HG03025 (cell line): Measurements from ENCODE around the gene SCMH1.

Experiments
- ATAC-seq: cut with Tn5 transposase; IDR thresholded peaks from one replicate; pipeline ENCODE4 v1.9.1; 2021; ENCODE audit warnings: mild to moderate bottlenecking, moderate library complexity; ENCODE audit not compliant: unreplicated experiment, low FRiP score

SCMH1 gene

DNA sequence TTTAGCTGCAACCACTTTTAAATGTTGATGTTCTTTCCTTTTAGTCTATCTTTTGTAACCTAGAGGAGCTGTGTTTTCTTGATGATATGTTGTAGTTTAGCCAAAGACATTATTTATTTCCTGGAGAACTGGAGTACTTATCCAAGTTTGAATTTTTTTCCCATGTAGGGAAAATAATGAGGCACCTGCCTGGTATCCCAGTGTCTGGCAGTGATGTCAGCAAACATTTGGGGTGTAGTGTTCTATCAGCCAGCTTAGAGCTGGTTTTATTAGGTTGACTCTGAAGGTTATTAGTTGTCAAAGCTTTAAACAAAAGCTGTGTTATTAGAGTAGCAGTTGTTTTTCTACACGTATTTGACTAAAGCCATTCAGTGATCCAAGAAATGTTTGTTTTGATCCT, 259.4 kb downstream of the SCMH1 start:
- ATAC-seq: no peak

DNA sequence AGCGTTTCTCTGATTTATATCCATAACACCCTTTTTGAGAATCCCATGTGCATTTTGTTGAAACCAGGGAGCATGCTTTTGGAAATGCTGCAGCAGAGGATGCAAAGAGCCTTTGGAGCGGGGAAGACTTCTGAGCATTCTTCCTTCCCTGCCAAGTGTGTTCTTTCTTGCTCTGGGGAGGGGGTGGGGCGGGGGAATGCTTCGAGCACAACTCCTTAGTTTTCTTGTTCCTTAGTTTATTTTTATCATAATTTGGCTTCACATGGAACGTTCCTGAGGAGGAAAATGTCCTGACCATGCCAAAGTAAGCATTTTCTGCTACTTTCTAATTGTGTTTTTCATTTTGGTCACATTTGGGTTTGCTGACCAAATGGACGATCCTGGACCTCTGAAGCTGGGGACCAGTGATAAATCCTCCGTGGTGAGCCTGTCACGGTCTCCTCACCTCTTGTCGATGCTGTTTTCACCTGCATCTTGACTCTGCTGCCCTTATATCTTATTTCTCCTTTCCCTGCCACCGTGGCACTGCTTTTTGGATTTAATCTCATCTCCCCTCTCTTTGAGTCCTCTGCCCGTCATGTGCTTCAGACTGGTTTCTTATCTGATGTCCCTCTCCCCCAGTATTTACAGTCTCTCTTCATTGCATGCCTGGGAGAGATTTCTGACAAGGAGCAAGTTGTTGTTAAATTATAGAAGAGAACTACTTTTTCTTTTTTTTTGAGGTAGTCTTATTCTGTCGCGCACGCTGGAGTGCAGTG, 260.2 kb downstream of the SCMH1 start:
- ATAC-seq: no peak

DNA sequence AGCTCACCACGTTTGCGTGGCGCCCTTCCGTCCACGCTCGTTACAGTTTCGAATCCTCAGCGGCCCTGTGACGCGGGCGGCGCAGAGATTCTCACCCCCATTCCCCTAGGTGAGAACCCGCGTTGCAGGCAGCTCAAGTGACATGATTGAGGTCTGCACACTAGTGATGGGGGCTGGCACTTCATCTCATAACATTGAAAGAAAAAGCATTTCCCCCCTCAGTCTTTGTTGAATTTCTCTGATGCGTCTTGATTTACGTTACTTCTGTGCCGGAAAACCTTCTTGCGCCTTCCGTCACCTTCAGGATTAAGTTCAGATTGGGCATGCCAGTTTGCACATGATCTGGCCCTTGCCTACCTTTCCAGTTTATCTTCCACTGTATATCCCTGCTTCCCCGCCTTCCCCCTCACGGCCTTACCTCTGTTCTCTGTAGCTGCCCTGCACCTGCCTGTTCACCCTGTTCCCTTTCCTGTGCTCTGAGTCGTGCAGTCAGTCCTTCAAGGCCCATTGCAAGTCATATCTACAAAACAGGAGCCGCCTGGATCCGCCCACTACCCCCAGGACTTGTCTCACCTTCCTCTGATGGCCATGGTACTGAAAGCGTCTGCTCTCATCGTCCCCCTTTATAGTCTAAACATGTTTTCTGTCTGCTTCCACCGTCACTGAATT, 261.5 kb downstream of the SCMH1 start:
- ATAC-seq: no peak

DNA sequence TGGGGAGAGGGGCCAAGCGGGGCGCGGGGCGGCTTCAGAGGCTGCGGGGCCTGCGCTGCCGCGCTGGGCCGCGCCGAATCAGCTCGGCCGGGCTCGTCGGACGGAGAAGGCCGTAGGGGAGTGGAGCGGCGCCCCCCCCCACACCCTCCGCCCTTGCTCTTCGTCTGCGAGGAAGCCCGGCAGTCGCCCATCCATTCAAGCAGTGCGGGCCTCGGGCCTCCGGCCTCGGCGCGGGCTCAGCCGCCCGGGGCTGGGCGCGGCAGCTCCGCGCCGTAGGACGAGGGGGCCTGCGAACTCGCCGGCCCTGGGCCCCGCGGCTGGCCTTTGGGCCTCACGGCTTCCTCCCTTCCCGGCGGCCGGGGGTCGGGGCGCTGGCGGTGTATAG, 262.0 kb downstream of the SCMH1 start:
- peak; percentile 16 for ATAC-seq

DNA sequence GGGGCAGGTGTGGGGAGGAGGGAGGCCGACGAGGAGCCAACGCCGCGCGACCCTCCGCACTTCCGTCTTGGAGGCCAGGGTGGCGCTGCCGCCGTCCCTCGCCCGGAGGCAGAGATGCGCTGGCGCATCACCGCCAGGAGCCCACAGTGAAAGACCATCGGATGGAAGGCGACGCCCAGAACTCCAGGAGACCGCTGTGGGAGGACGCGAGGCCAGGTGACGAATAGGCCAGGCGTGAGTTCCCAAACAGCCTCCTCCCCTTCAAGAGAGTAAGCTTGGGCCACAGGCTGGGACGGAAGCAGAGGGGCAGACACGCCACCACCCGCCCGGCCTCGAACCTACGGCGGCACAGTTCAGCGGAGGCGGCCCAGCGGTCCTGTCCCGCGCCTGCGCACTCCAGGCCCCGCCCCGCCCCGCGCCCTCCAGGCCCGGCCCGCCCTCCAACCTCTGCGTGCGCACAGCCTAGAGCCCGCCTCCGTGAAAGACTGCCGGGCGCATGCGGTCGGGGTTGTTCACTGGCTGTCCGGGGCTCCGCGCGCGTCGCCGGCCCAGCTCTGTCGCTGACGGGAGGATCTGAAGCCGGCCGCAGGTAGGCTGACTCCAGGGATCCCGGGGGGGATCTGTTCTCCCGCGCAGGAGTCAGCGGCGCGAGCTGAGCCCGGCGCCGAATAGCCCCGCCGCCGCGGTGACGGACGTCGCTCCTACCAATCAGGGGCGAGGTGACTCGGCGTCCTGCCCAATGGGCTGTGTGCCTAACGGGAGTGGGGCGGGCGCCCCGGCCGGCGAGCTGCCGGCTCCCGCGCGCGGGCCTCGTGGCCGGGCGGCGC, 262.7 kb downstream of the SCMH1 start, which contains the start of gene CTPS1:
Gene CTPS1 (plus strand): TSS at position 456 of the 827 bp plus-strand sequence. CDS start 3,595 bp downstream, outside the sequence.
- ATAC-seq: peak; percentile 70

DNA sequence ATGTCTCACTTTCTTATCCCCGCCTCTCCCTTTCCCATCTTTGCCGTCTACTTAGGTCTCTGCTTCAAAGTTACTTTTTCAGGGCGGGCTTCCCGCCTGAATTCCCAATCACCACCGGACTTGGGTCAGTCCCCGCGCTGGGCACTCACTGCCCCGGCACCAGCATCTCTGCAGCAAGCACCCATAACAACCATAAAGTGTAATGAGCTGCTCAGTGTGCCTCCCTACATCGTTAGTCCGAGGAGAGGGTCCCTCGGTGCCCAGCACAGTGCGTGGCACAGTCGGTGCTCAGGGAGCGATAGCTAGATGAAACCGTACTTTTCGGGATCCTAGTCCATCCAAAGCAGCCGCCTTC, 263.2 kb downstream of the SCMH1 start:
- no peak for ATAC-seq

DNA sequence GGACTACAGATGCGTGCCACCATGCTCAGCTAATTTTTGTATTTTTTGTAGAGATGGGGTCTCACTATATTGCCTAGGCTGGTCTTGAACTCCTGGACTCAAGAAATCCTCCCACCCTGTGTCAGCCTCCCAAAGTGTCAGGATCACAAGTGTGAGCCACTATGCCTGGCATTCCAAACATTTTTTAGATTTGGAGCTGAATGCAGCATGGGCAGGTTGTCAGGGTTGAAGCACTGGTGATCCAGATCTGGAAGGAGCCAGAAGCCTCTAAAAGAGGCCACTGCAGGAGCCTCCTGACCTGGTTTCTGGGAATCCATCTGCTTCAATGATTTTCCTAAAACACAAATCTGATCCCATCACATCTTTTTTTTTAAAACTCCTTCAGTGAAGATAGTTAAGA, 264.4 kb downstream of the SCMH1 start:
- ATAC-seq: no peak
